ENCODE measurements around the gene GPR25. TPM values are rescaled to one million over a fixed set of nuclear protein-coding genes. Genes with fewer than 3 reads are reported as not detected.

GPR25 gene
- total RNA-seq, 3 donors from 2014 or later, result 0.29 TPM; not detected in 2

- no peaks in the 10 kb centered on the region for H3K27me3 ChIP-seq
- no peak overlapping the region for H3K27ac ChIP-seq
- H3K36me3 ChIP-seq, result no peaks in the 10 kb centered on the region
- no peak for DNase-seq (ENCODE audit: low spot score in 2 of 2)
- intact Hi-C loops (cut with DNase I; ENCODE audit: low total_unique reads), result no loop called here
- H3K4me1 ChIP-seq, result no peaks in the 10 kb centered on the region
- no peaks in the 10 kb centered on the region for H3K9me3 ChIP-seq
- TF ChIP-seq POLR2A (IDR thresholded peaks at IDR 0.05) (no peak), CTCF (IDR thresholded peaks at IDR 0.05) (no peak), POLR2AphosphoS5 (IDR thresholded peaks at IDR 0.05) (no peak)
- no peak overlapping the region for H3K4me3 ChIP-seq
Measured at GRCh38 chr1:200850554-200850953, 22.2 kb upstream of the GPR25 start.

- Histone ChIP-seq H3K4me3 (no peak overlapping the region), H3K9me3 (no peaks in the 10 kb centered on the region), H3K4me1 (no peaks in the 10 kb centered on the region), H3K27me3 (no peaks in the 10 kb centered on the region), H3K36me3 (no peaks in the 10 kb centered on the region), H3K27ac (no peak overlapping the region)
- intact Hi-C loops (cut with DNase I; ENCODE audit: low total_unique reads), result no loop called here
- DNase-seq (ENCODE audit: low spot score in 2 of 2), result no peak
- no peak for TF ChIP-seq POLR2AphosphoS5 (IDR thresholded peaks at IDR 0.05)
- no peak for TF ChIP-seq CTCF (IDR thresholded peaks at IDR 0.05)
- TF ChIP-seq POLR2A (IDR thresholded peaks at IDR 0.05), result no peak
Measured at GRCh38 chr1:200856716-200857357, 15.9 kb upstream of the GPR25 start.

GRCh38 chr1:200857804-200858203, 15.0 kb upstream of the GPR25 start:
- DNase-seq (ENCODE audit: low spot score in 2 of 2), result no peak
- Histone ChIP-seq H3K4me1 (no peaks in the 10 kb centered on the region), H3K9me3 (no peaks in the 10 kb centered on the region), H3K27me3 (no peaks in the 10 kb centered on the region), H3K36me3 (no peaks in the 10 kb centered on the region), H3K4me3 (no peak overlapping the region), H3K27ac (no peak overlapping the region)
- TF ChIP-seq POLR2AphosphoS5 (IDR thresholded peaks at IDR 0.05) (no peak), POLR2A (IDR thresholded peaks at IDR 0.05) (no peak), CTCF (IDR thresholded peaks at IDR 0.05) (no peak)
- intact Hi-C loops (cut with DNase I; ENCODE audit: low total_unique reads), result no loop called here

DNA sequence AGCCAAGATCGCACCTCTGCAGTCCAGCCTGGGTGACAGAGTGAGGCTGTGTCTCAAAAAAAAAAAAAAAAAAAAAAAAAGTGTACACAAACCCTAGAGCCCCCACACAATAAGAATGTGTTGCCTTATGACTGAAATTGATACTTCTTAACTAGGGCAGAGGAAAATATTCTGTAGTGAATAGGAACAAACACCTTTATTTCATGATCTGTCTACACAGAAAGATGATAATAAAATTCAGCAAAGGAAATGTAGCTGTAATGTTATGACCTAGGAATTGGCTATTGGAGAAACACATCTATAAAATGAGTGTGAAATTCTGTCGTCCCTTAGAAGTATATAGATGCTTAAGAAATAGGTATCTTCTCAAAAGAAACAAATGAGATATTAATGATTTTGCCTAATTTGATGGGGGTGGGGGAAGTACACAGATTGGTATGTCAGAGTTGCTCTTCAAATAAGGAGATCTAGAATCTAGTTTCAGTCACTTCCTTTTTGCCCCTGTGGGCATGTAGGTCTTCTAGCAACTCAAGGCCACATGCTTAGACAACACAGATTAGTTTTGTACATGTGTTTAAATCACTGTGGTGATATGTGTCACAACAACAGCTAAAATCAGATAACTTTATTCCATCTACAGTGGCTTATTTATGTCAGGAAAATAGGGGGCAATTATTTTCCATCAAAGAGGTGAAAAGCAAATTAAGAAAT, 10.7 kb upstream of the GPR25 start:
- DNase-seq (ENCODE audit: low spot score in 2 of 2), result no peak
- H3K9me3 ChIP-seq, result no peaks in the 10 kb centered on the region
- H3K27ac ChIP-seq, result no peak overlapping the region
- no peaks in the 10 kb centered on the region for H3K4me1 ChIP-seq
- H3K4me3 ChIP-seq, result no peak overlapping the region
- no peaks in the 10 kb centered on the region for H3K27me3 ChIP-seq
- intact Hi-C loops (cut with DNase I; ENCODE audit: low total_unique reads), result no loop called here
- no peak for TF ChIP-seq CTCF (IDR thresholded peaks at IDR 0.05)
- no peak for TF ChIP-seq POLR2A (IDR thresholded peaks at IDR 0.05)
- TF ChIP-seq POLR2AphosphoS5 (IDR thresholded peaks at IDR 0.05), result no peak
- no peaks in the 10 kb centered on the region for H3K36me3 ChIP-seq

DNA sequence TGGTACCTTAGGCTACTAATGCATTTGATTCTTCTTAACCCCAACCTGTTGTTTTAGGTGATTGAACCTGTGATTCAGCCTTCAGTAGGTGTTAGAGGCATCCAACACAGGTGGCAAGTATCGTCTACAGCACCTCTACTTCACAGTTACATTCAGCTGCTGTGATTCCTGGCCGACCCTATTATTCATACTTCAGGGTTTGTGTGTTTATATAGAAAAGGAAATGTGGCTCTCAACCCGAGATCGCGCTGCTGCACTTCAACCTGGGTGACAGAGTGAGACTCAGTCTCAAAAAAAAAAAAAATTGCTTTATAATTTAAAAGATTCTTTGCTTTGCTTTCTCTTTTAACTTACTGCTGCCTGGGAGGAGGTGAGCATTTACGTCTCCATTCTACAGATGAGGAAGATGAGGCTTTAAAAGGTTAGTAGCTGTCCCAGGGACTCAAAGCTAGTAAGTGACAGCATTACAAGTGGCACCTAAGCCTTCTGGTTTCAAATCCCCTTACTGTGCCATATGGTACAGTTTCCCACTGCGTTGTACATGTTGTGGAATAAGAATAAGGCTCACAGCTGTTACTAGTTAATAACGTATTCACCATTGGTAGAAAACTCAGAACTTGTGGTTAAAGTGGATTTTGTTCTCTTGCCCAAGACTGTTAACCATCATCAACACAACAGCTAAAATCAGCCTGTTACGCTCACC, 9.9 kb upstream of the GPR25 start:
- Histone ChIP-seq H3K9me3 (no peaks in the 10 kb centered on the region), H3K36me3 (no peaks in the 10 kb centered on the region), H3K4me1 (no peaks in the 10 kb centered on the region), H3K27me3 (no peaks in the 10 kb centered on the region), H3K4me3 (no peak overlapping the region), H3K27ac (no peak overlapping the region)
- no peak for DNase-seq (ENCODE audit: low spot score in 2 of 2)
- intact Hi-C loops (cut with DNase I; ENCODE audit: low total_unique reads), result no loop called here
- TF ChIP-seq POLR2A (IDR thresholded peaks at IDR 0.05), result no peak
- TF ChIP-seq CTCF (IDR thresholded peaks at IDR 0.05), result no peak
- TF ChIP-seq POLR2AphosphoS5 (IDR thresholded peaks at IDR 0.05), result no peak

Data from breast epithelium (tissue), 4 donors.